ENCODE measurements around the gene XXYLT1. TPM values are rescaled to one million over a fixed set of nuclear protein-coding genes. Genes with fewer than 3 reads are reported as not detected.

XXYLT1 gene
- total RNA-seq, 1 experiment from 2014 or later = 10.9 TPM

- Histone ChIP-seq H4K20me1 (ENCODE audit: insufficient read depth) (no peaks in the 10 kb centered on the region), H3K9me3 (ENCODE audit: control insufficient read depth in 1 of 2, insufficient read depth in 1 of 2, low read depth in 1 of 2, low read length in 2 of 2) (no peaks in the 10 kb centered on the region), H3K4me3 (replicated peaks in 1 of 2; ENCODE audit: low read depth in 1 of 2, low read length in 2 of 2) (no peak overlapping the region), H3K4me2 (ENCODE audit: low read length) (no peak overlapping the region), H3K79me2 (ENCODE audit: insufficient read depth, low read length) (no peaks in the 10 kb centered on the region), H3K4me1 (ENCODE audit: control insufficient read depth in 1 of 2, insufficient read depth in 2 of 2, low read length in 2 of 2) (peaks cover 2 to 4% of the 10 kb centered on the region in 2 experiments; a peak in 2 of 4 replicates), H3K9ac (ENCODE audit: low read length) (no peak overlapping the region), H3K9me2 (ENCODE audit: insufficient read depth) (no peaks in the 10 kb centered on the region), H3K27me3 (ENCODE audit: insufficient read depth, low read length) (no peaks in the 10 kb centered on the region), H3K27ac (ENCODE audit: low read depth, low read length) (no peak overlapping the region), H2AFZ (ENCODE audit: low read depth, low read length, poor library complexity, severe bottlenecking) (no peak overlapping the region), H3K36me3 (ENCODE audit: control insufficient read depth in 1 of 2, insufficient read depth in 2 of 2, low read length in 2 of 2) (no peaks in the 10 kb centered on the region)
- ChIA-PET CTCF (no interaction called here), POLR2A (no interaction called here), RAD21 (ENCODE audit: low non-redundant PET in 1 of 2, low total read pairs in 2 of 2, uncharacterized antibody in 2 of 2, unreplicated experiment in 2 of 2) (no interaction called here)
- no peak for DNase-seq (ENCODE audit: low read depth, low spot score)
- TF ChIP-seq JUND (IDR thresholded peaks at IDR 0.05) (no peak), EZH2 (IDR thresholded peaks at IDR 0.05) (no peak), ZNF274 (IDR thresholded peaks at IDR 0.05; ENCODE audit: low read depth, low read length) (no peak), REST (IDR thresholded peaks at IDR 0.05; ENCODE audit: low read depth) (no peak), EZH2phosphoT487 (IDR thresholded peaks at IDR 0.05; ENCODE audit: borderline replicate concordance) (no peak), CEBPB (IDR thresholded peaks at IDR 0.05; ENCODE audit: low read depth) (no peak), SRF (IDR thresholded peaks at IDR 0.05; ENCODE audit: low read depth) (no peak), POLR2A (IDR thresholded peaks at IDR 0.05; ENCODE audit: borderline replicate concordance, extremely low read depth, insufficient read depth, insufficient read length) (no peak), POLR2AphosphoS5 (IDR thresholded peaks at IDR 0.05; ENCODE audit: low read depth, low read length) (no peak), SIN3A (IDR thresholded peaks at IDR 0.05; ENCODE audit: low read depth) (no peak), SP1 (IDR thresholded peaks at IDR 0.05; ENCODE audit: low read depth) (no peak), ZBTB33 (IDR thresholded peaks at IDR 0.05; ENCODE audit: extremely low read depth, insufficient replicate concordance, low read length) (no peak), CTCF (IDR thresholded peaks at IDR 0.05 in 2 of 3, conservative IDR thresholded peaks at IDR 0.05 in 1 of 3; ENCODE audit: borderline replicate concordance in 1 of 3, insufficient read depth in 1 of 3, low read depth in 2 of 3, low read length in 2 of 3) (no peak), YY1 (IDR thresholded peaks at IDR 0.05; ENCODE audit: extremely low read depth, insufficient replicate concordance, low read depth, low read length) (no peak)
- TF ChIP-seq, protein P1, sequence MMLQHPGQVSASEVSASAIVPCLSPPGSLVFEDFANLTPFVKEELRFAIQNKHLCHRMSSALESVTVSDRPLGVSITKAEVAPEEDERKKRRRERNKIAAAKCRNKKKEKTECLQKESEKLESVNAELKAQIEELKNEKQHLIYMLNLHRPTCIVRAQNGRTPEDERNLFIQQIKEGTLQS (IDR thresholded peaks at IDR 0.05) = no peak
- no peak for ATAC-seq
- no TSS peak for BruUV-seq (replicated peaks)
- intact Hi-C loops (cut with micrococcal nuclease) = no loop called here
These were observed 191.3 kb downstream of the XXYLT1 start for GRCh38 chr3:195079636-195080035.

All from HCT116 (cell line).